ENCODE results near the gene PCNX3.

- TF ChIP-seq CTCF (IDR thresholded peaks at IDR 0.05; ENCODE audit: borderline replicate concordance, extremely low read depth, low read length, poor library complexity, severe bottlenecking) = no peak
- no peak for TF ChIP-seq EZH2 (IDR thresholded peaks at IDR 0.05; ENCODE audit: borderline replicate concordance, low read depth, low read length, severe bottlenecking)
Observed at GRCh38 chr11:65662247-65662798, 46.7 kb downstream of the PCNX3 start.
